Measurements from ENCODE around the gene POLR1D. TPM values are rescaled to one million over a fixed set of nuclear protein-coding genes. Genes with fewer than 3 reads are reported as not detected.

The POLR1D gene
- total and polyA plus RNA-seq, 2 experiments from 2014 or later: 177 to 197 TPM

- Mint-ChIP-seq H3K27me3 (ENCODE audit: insufficient read depth, low read depth, poor library complexity) (peaks cover 6% of the 10 kb centered on the region), H3K4me3 (0 out of 3 replicates have a peak overlapping the region, but pooled peaks have one; percentile 23), H3K4me1 (peaks cover 39% of the 10 kb centered on the region), H3K36me3 (ENCODE audit: low read depth) (peaks cover 38% of the 10 kb centered on the region), H3K27ac (no peak overlapping the region), H3K9me3 (peaks cover 2% of the 10 kb centered on the region; the same call in 1 of the 3 replicates)
- TF ChIP-seq ZNF114 (CRISPR knock-in tag; IDR thresholded peaks at IDR 0.05) (no peak), JUNB (IDR thresholded peaks at IDR 0.05; ENCODE audit: unreplicated experiment) (no peak), NANOG (IDR thresholded peaks at IDR 0.05; ENCODE audit: borderline replicate concordance) (no peak), CREB1 (CRISPR knock-in tag; IDR thresholded peaks at IDR 0.05; ENCODE audit: low read depth) (no peak), EZH2phosphoT487 (IDR thresholded peaks at IDR 0.05; ENCODE audit: unreplicated experiment) (no peak), ZNF331 (CRISPR knock-in tag; IDR thresholded peaks at IDR 0.05; ENCODE audit: low read depth) (no peak), POLR2AphosphoS5 (IDR thresholded peaks at IDR 0.05; ENCODE audit: low read depth) (no peak), ZNF462 (CRISPR knock-in tag; IDR thresholded peaks at IDR 0.05) (no peak)
- TF ChIP-seq, protein P1, sequence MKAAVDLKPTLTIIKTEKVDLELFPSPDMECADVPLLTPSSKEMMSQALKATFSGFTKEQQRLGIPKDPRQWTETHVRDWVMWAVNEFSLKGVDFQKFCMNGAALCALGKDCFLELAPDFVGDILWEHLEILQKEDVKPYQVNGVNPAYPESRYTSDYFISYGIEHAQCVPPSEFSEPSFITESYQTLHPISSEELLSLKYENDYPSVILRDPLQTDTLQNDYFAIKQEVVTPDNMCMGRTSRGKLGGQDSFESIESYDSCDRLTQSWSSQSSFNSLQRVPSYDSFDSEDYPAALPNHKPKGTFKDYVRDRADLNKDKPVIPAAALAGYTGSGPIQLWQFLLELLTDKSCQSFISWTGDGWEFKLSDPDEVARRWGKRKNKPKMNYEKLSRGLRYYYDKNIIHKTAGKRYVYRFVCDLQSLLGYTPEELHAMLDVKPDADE (IDR thresholded peaks at IDR 0.05): no peak
- TF ChIP-seq, protein P2, sequence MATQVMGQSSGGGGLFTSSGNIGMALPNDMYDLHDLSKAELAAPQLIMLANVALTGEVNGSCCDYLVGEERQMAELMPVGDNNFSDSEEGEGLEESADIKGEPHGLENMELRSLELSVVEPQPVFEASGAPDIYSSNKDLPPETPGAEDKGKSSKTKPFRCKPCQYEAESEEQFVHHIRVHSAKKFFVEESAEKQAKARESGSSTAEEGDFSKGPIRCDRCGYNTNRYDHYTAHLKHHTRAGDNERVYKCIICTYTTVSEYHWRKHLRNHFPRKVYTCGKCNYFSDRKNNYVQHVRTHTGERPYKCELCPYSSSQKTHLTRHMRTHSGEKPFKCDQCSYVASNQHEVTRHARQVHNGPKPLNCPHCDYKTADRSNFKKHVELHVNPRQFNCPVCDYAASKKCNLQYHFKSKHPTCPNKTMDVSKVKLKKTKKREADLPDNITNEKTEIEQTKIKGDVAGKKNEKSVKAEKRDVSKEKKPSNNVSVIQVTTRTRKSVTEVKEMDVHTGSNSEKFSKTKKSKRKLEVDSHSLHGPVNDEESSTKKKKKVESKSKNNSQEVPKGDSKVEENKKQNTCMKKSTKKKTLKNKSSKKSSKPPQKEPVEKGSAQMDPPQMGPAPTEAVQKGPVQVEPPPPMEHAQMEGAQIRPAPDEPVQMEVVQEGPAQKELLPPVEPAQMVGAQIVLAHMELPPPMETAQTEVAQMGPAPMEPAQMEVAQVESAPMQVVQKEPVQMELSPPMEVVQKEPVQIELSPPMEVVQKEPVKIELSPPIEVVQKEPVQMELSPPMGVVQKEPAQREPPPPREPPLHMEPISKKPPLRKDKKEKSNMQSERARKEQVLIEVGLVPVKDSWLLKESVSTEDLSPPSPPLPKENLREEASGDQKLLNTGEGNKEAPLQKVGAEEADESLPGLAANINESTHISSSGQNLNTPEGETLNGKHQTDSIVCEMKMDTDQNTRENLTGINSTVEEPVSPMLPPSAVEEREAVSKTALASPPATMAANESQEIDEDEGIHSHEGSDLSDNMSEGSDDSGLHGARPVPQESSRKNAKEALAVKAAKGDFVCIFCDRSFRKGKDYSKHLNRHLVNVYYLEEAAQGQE (IDR thresholded peaks at IDR 0.05; ENCODE audit: unreplicated experiment): no peak
- peaks cover 3% of the 10 kb centered on the region; the same call in 1 of the 2 replicates for H3F3A ChIP-seq (replicated peaks; ENCODE audit: low read depth)
- no peak overlapping the region for H2AFZ ChIP-seq
- peak overlapping the region; percentile 98; the same call in 1 of the 2 replicates for H3K4me2 ChIP-seq
- H3K4me1 ChIP-seq (ENCODE audit: insufficient read depth): peaks cover 41% of the 10 kb centered on the region
- peaks cover 46% of the 10 kb centered on the region for H4K20me1 ChIP-seq (replicated peaks; ENCODE audit: insufficient read depth)
- ATAC-seq: no peak
- no peaks in the 10 kb centered on the region for H3K27me3 ChIP-seq (ENCODE audit: insufficient read depth)
- peaks cover 82% of the 10 kb centered on the region for H3K79me2 ChIP-seq (replicated peaks; ENCODE audit: insufficient read depth)
- H3K27ac ChIP-seq (ENCODE audit: low read depth): no peak overlapping the region
- H3K4me3 ChIP-seq: 0 out of 2 replicates have a peak overlapping the region, but pooled peaks have one; percentile 23
- no peak for DNase-seq (ENCODE audit: low spot score)
- H3K36me3 ChIP-seq (ENCODE audit: insufficient read depth): peaks cover 14% of the 10 kb centered on the region; the same call in 1 of the 2 replicates
- no peaks in the 10 kb centered on the region for H3K9me2 ChIP-seq (ENCODE audit: insufficient read depth)
Observed at GRCh38 chr13:27624071-27624470, 2.4 kb downstream of the POLR1D start.

All from GM23338 (cell line).